NB4 (cell line): Measurements from ENCODE around the gene IMMP2L.

ENCODE experiments used
- MYC ChIP-seq: IDR thresholded peaks from 2 replicates; pipeline ENCODE4 v1.6.1; 2011; ENCODE audit warnings: low read depth, low read length
- TF ChIP-seq, protein P1 (sequence below): IDR thresholded peaks from one replicate; pipeline ENCODE4 v1.5.1; 2012; ENCODE audit warnings: low read depth, low read length
- TF ChIP-seq, protein P2 (sequence below): IDR thresholded peaks from 2 replicates; pipeline ENCODE4 v1.6.1; 2011; ENCODE audit warnings: low read depth, low read length

DNA sequence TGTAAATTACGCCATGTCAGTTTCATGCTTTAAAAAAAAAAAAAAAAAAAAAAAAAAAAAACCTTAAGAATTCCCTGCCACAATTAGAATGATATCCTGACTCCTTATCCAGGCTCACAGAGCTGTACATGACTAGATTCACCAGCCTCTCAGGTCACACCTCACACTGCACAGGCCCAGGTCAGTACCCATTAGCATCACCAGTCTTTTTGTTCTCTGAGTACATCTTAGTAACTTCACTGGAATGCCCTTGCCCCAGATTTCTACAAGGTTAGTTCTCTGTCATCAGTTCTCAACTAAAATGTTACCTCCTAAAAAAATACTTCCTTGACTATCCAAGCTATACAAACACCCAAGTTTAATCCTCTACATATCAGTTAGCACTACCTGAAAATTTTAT, 260.4 kb downstream of the IMMP2L start:
- TF ChIP-seq, protein P1, sequence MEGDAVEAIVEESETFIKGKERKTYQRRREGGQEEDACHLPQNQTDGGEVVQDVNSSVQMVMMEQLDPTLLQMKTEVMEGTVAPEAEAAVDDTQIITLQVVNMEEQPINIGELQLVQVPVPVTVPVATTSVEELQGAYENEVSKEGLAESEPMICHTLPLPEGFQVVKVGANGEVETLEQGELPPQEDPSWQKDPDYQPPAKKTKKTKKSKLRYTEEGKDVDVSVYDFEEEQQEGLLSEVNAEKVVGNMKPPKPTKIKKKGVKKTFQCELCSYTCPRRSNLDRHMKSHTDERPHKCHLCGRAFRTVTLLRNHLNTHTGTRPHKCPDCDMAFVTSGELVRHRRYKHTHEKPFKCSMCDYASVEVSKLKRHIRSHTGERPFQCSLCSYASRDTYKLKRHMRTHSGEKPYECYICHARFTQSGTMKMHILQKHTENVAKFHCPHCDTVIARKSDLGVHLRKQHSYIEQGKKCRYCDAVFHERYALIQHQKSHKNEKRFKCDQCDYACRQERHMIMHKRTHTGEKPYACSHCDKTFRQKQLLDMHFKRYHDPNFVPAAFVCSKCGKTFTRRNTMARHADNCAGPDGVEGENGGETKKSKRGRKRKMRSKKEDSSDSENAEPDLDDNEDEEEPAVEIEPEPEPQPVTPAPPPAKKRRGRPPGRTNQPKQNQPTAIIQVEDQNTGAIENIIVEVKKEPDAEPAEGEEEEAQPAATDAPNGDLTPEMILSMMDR, result no peak
- TF ChIP-seq, protein P2, sequence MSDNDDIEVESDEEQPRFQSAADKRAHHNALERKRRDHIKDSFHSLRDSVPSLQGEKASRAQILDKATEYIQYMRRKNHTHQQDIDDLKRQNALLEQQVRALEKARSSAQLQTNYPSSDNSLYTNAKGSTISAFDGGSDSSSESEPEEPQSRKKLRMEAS, result no peak
- TF ChIP-seq MYC, result no peak
